Motor neuron (in vitro differentiated cells): ENCODE results near the gene MAP1LC3B2. TPM values are rescaled to one million over a fixed set of nuclear protein-coding genes. Genes with fewer than 3 reads are reported as not detected.

Experiments used
- ATAC-seq, 8 experiments: fragments of 200-7000 bp; cut with Tn5 transposase; replicated peaks in 6 of 8; 2 replicates each; pipeline ENCODE4 v1.8.0; 2021; ENCODE audit warnings: mild to moderate bottlenecking in 8 of 8, moderate library complexity in 8 of 8
- H3K27ac ChIP-seq, 2 donors: fragments of 250-450 bp; sonication (Bioruptor Pico); 2 replicates each; pipeline ENCODE4 v1.9.0; 2021; ENCODE audit warnings: antibody characterized with exemption in 2 of 2, mild to moderate bottlenecking in 2 of 2, moderate library complexity in 1 of 2
- H3K4me1 ChIP-seq, 2 donors: fragments of 250-450 bp; sonication (Bioruptor Pico); replicated peaks in 1 of 2; 2 replicates each; pipeline ENCODE4 v1.6.1; 2021; ENCODE audit warnings: antibody characterized with exemption in 2 of 2, mild to moderate bottlenecking in 2 of 2, moderate library complexity in 1 of 2
- H3K4me3 ChIP-seq, 5 donors: fragments of 250-450 bp; sonication (Bioruptor Pico); 2 replicates each; pipeline ENCODE4 v1.9.0; 2021; ENCODE audit warnings: antibody characterized with exemption in 5 of 5, mild to moderate bottlenecking in 5 of 5, moderate library complexity in 4 of 5
- WGBS, 10 experiments: fragments of 450-650 bp; shearing (Covaris generic); methylation state at CpG; one replicate each; pipeline ENCODE4 v1.0.0; 2022; 5-methylcytosine and 5-hydroxymethylcytosine counted together
- in situ Hi-C, 9 experiments: fragments of 400-800 bp; cut with MboI; loops; one replicate each; pipeline ENCODE4 v1.15.0; 2021; ENCODE audit warnings: low sequenced_read_pairs in 9 of 9, low pct_unique_long_range_greater_than_20kb in 2 of 9; ENCODE audit not compliant: unreplicated experiment in 9 of 9
- total RNA-seq, 8 experiments: library from RNA; unstranded; fragments of 300-600 nt; gene quantifications; 2 replicates each; pipeline versions ENCODE4 v1.2.3 to v1.2.4, GENCODE V29; 2022

MAP1LC3B2 gene
- total RNA-seq, 8 experiments from 2014 or later = 0.61 to 3.8 (median 1.1) TPM

GRCh38 chr12:116604951-116605641 lies 45.9 kb downstream of the MAP1LC3B2 start:
- WGBS, 10 experiments = 3 to 93% (median 72%) methylated on average over 1 to 15 of the region's 22 CpGs
- no peak overlapping the region for H3K4me3 ChIP-seq
- in situ Hi-C loops = no loop called here
- H3K27ac ChIP-seq = peak overlapping the region in 1 of 2 donors; percentile 9
- H3K4me1 ChIP-seq = peaks cover 12 to 24% of the 10 kb centered on the region in 2 donors
- peak in 7 of 8 experiments; percentile 24 to 86 (median 63) for ATAC-seq

DNA sequence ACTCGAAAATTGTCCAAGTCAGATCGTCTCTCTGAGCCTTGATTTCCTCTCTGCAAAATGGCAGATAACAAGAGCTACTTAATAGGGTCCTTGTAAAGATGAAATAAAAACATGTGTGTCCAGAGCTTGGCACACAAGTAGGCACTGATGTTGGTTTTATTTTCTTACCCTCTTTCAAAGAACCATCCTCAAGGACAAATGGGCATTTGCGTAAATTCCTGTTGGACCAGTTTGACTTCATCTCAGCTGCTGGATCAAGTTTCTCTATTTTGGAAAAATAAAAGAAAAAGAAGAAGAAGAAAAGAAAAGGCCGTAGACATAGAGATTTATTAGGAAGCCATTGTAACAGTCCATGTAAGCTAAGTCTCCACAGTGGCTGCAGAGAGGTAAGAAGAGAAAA lies 47.2 kb downstream of the MAP1LC3B2 start:
- no peak overlapping the region for H3K4me3 ChIP-seq
- 33 to 100% (median 84%) methylated on average over 1 to 4 of the region's 4 CpGs for whole genome bisulfite sequencing, 10 experiments
- H3K27ac ChIP-seq = no peak overlapping the region
- no peak for ATAC-seq
- H3K4me1 ChIP-seq = peaks cover 12 to 24% of the 10 kb centered on the region in 2 donors
- in situ Hi-C loops = no loop called here

DNA sequence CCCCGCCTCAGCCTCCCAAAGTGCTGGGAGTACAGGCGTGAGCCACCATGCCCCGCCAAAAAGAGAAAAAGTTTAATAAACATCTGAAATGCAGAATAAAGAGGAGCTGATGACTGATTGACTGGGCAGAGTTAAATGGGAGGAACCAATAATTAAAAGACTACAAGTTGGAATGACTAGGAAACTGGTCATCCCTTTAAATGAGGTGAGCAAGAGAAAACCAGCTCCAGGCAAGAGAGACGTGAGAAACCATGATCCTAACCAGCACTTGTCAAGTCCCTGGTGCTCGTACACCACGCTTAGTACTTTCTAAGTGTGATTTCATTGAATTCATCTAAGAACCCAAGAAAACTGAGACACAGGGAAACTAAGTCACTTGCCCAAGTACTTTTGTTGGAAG lies 47.9 kb downstream of the MAP1LC3B2 start:
- 75 to 100% (median 85%) methylated on average over 1 to 4 of the region's 6 CpGs; no CpG with 5 or more reads in 5 of the 10 experiments for WGBS, 10 experiments
- in situ Hi-C loops = no loop called here
- no peak overlapping the region for H3K4me3 ChIP-seq
- ATAC-seq = no peak
- peaks cover 12 to 24% of the 10 kb centered on the region in 2 donors for H3K4me1 ChIP-seq
- H3K27ac ChIP-seq = no peak overlapping the region

- Histone ChIP-seq H3K4me3 (no peak overlapping the region), H3K27ac (no peak overlapping the region), H3K4me1 (peaks cover 7 to 14% of the 10 kb centered on the region in 2 donors)
- in situ Hi-C loops = no loop called here
- WGBS, 10 experiments = 63 to 100% (median 84%) methylated on average over 1 to 6 of the region's 8 CpGs; no CpG with 5 or more reads in 2 of the 10 experiments
- peak in 1 of 8 experiments; percentile 23 for ATAC-seq
These were observed 50.3 kb downstream of the MAP1LC3B2 start for GRCh38 chr12:116609319-116610114.

DNA sequence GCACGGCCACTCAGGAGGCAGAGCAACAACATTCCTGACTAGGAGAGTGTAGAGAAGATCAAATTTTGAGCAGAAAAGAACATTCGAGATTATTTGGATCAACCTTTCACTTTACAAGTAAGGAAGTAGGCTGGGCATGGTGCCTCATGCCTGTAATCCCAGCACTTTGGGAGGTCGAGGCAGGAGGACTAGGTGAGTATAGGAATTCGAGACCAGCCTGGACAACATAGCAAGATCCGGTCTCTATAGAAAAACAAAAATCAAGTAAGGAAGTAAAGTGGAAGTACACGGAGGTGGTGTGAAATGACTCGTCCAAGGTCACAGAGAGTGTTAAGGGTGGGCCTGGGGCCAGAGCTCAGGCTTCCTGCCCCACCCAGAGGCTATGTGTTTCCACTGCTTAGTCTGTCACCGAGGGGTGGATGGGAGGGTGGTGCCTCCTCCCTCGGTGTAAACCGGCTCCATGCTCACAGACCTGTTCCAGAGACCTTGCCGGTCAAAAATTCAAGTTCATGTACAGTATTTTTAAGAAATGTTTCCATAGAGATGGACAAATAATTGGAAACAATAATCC lies 51.9 kb downstream of the MAP1LC3B2 start:
- H3K27ac ChIP-seq = no peak overlapping the region
- in situ Hi-C loops = no loop called here

DNA sequence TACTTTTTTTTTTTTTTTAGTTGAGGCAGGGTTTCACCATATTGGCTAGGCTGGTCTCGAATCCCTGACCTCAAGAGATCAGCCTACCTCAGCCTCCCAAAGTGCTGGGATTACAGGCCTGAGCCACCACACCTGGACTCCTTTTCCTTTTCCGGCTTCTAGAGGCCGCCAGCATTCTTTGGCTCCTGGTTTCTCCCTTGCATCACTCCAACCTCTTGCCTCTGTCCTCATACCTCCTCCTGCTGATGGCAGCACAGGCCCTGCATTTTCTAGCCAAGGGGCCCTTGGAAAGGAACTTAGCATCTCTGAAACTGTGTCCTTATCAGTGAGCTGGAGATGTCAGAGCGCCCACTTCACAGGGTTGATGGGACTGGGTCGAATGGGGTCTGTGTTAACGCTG lies 53.3 kb downstream of the MAP1LC3B2 start:
- H3K4me3 ChIP-seq = no peak overlapping the region
- in situ Hi-C loops = no loop called here
- WGBS, 10 experiments = 62 to 100% (median 90%) methylated on average over 2 to 6 of the region's 6 CpGs; no CpG with 5 or more reads in 3 of the 10 experiments
- peaks cover 12 to 14% of the 10 kb centered on the region in 2 donors for H3K4me1 ChIP-seq
- ATAC-seq = no peak
- no peak overlapping the region for H3K27ac ChIP-seq

More for the DNA sequence above, 51.9 kb downstream of the MAP1LC3B2 start:
- H3K4me1 ChIP-seq = peaks cover 11 to 12% of the 10 kb centered on the region in 2 donors
- WGBS, 10 experiments = 40 to 100% (median 84%) methylated on average over 2 to 8 of the region's 11 CpGs
- no peak overlapping the region for H3K4me3 ChIP-seq
- peak in 3 of 8 experiments; percentile 65 to 96 (median 86) for ATAC-seq

GRCh38 chr12:116613256-116613655 lies 54.1 kb downstream of the MAP1LC3B2 start:
- no peak overlapping the region for H3K4me3 ChIP-seq
- 0 to 100% (median 85%) methylated on average over 1 to 8 of the region's 8 CpGs; no CpG with 5 or more reads in 6 of the 10 experiments for whole genome bisulfite sequencing, 10 experiments
- in situ Hi-C loops = no loop called here
- H3K4me1 ChIP-seq = peaks cover 12 to 14% of the 10 kb centered on the region in 2 donors
- ATAC-seq = no peak
- H3K27ac ChIP-seq = no peak overlapping the region

DNA sequence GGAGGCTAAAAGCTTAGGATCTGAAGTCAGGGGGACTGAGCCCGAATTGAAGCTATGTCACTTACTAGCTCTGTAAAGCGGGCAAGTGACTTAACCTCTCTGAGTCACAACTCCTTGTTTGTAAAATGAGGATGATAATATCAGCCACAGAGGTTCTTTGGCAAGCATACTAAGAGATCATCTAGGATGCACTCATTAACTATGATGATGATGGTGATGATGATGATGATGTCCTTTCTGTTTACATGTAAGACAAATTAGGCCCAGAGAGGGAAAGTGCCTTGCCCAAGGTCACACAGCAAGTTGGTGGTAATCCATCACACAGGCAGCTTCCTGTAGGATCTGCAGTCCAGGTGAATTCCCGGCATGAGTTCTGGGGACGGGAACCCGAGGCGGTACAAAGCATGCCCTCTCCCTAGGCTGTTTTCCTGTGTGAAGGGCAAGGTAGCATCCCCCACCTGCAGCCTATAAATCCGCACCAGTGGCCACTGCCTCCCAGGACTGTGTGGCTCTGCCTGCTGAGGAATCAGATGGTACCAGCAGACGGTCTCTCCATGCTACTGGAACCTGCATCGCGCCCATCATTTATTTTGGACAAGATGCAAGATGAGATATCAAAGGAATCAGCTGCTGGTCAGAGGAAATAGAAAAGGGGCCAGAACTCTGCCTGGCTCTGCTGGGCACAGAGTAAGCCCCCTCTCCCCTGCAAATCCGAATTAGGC lies 55.2 kb downstream of the MAP1LC3B2 start:
- Histone ChIP-seq H3K27ac (no peak overlapping the region), H3K4me3 (no peak overlapping the region), H3K4me1 (peaks cover 12 to 14% of the 10 kb centered on the region in 2 donors)
- 33 to 89% (median 78%) methylated on average over 2 to 7 of the region's 11 CpGs for WGBS, 10 experiments
- in situ Hi-C loops = no loop called here
- ATAC-seq = no peak

DNA sequence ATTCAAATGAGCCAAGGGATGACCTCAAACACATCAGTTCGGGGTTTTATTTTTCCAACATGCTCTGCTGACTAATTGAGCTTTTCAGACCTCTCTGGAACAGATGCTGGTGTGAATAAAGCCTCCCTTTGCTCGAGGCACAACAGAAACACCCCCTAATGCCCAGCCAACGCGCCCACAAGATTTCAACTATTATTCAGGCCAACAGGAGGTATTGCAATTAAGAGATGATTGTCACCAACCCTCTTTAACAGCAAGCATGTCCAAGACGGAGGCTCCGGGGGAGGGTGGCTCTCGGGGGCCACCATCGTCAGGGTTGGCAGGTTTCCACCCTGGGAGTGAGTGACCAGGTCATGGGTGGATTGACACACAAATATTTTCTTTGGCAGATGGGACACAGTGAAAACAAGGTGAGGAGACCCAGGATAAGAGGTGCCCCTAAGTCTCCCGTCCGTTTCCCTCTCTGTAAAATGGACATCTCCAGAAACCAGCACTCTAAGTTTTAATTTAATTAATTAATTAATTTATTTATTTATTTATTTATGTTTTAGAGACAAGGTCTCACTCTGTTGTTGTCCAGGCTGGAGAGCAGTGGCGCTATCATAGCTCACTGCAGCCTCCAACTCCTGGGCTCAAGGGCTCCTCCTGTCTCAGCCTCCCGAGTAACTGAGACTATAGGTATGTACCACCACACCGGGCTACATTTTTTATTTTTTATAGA lies 56.1 kb downstream of the MAP1LC3B2 start:
- no peak overlapping the region for H3K4me3 ChIP-seq
- in situ Hi-C loops = no loop called here
- ATAC-seq = peak in 1 of 8 experiments; percentile 32
- H3K27ac ChIP-seq = no peak overlapping the region
- WGBS, 10 experiments = 0 to 100% (median 42%) methylated on average over 1 to 9 of the region's 13 CpGs; no CpG with 5 or more reads in 2 of the 10 experiments
- peaks cover 18% of the 10 kb centered on the region in 2 donors for H3K4me1 ChIP-seq

GRCh38 chr12:116616536-116617248 lies 57.5 kb downstream of the MAP1LC3B2 start:
- in situ Hi-C loops = no loop called here
- Histone ChIP-seq H3K27ac (no peak overlapping the region), H3K4me3 (no peak overlapping the region), H3K4me1 (peaks cover 25 to 26% of the 10 kb centered on the region in 2 donors)
- ATAC-seq = no peak
- 50 to 95% (median 85%) methylated on average over 3 to 11 of the region's 12 CpGs for WGBS, 10 experiments

DNA sequence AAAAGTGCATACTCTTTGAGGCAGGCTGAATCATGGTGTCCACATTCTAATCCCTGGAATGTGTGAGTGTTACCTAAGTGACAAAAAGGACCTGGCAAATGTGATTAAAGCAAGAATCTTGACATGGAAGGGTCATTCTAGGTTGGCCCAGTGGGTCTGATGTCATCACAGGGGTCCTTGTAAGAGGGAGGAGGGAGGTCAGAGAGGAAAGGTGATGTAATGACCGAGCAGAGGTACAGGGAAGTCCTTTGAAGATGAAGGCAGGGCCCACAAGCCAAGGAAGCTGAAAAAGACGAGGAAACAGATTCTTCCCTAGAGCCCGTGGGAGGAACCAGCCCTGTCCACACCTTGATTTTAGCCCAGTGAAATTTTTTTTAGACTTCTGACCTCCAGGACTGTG lies 60.1 kb downstream of the MAP1LC3B2 start:
- WGBS, 10 experiments = 40 to 92% (median 77%) methylated on average over 1 to 3 of the region's 3 CpGs; no CpG with 5 or more reads in 1 of the 10 experiments
- no peak for ATAC-seq

More for the DNA sequence above, 60.1 kb downstream of the MAP1LC3B2 start:
- Histone ChIP-seq H3K4me3 (no peak overlapping the region), H3K27ac (no peak overlapping the region), H3K4me1 (peaks cover 25 to 26% of the 10 kb centered on the region in 2 donors)
- in situ Hi-C loops = no loop called here
